GM06990 (cell line): ENCODE measurements around the gene SKA1.

Source experiments
- DNase-seq: peaks from one replicate; pipeline ENCODE4 v3.0.0-alpha.2; 2011; ENCODE audit not compliant: insufficient read length; ENCODE audit errors: extremely low read depth
- H3K27me3 ChIP-seq: replicated peaks from 2 replicates; pipeline ENCODE4 v1.6.0; 2011; ENCODE audit warnings: low read length; ENCODE audit not compliant: control insufficient read depth, insufficient read depth
- H3K36me3 ChIP-seq: 2 replicates; pipeline ENCODE4 v1.5.1; 2011; ENCODE audit warnings: low read length; ENCODE audit not compliant: control insufficient read depth, insufficient read depth
- H3K4me3 ChIP-seq: replicated peaks from 2 replicates; pipeline ENCODE4 v1.5.1; 2011; ENCODE audit warnings: low read depth, mild to moderate bottlenecking, control low read depth, low read length
- CTCF ChIP-seq: IDR thresholded peaks from 2 replicates; pipeline ENCODE4 v1.5.1; 2011; ENCODE audit warnings: low read length, control low read depth, mild to moderate bottlenecking, inconsistent platforms; ENCODE audit not compliant: insufficient read depth, poor library complexity, severe bottlenecking

The SKA1 gene

GRCh38 chr18:50338122-50338521, 36.7 kb upstream of the SKA1 start:
- DNase-seq = no peak
- no peaks in the 10 kb centered on the region for H3K27me3 ChIP-seq
- no peak for TF ChIP-seq CTCF
- no peak overlapping the region for H3K4me3 ChIP-seq
- H3K36me3 ChIP-seq = no peaks in the 10 kb centered on the region

DNA sequence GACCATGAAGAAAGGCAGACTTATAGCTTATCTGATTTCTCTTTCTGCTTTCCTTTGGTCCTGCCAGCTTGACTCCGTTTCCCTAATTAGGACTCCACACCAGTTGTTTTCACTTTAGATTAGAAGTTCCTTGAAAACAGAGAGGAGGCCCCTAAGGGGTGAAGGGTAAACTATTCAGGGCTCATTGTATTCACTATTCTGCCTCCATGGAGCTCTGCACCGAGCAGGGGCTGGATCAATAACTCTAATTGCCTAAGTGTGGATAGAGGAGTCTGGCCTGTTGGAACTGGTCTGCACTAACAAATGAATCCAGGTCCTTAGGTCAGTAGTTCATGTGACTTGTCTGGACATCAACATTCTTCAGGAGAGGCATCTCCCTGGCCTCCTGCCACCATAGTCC, 36.1 kb upstream of the SKA1 start:
- Histone ChIP-seq H3K4me3 (no peak overlapping the region), H3K36me3 (no peaks in the 10 kb centered on the region), H3K27me3 (no peaks in the 10 kb centered on the region)
- TF ChIP-seq CTCF = no peak
- no peak for DNase-seq

GRCh38 chr18:50340078-50340477, 34.8 kb upstream of the SKA1 start:
- TF ChIP-seq CTCF = peak; percentile 37
- Histone ChIP-seq H3K4me3 (no peak overlapping the region), H3K36me3 (no peaks in the 10 kb centered on the region), H3K27me3 (no peaks in the 10 kb centered on the region)
- no peak for DNase-seq

DNA sequence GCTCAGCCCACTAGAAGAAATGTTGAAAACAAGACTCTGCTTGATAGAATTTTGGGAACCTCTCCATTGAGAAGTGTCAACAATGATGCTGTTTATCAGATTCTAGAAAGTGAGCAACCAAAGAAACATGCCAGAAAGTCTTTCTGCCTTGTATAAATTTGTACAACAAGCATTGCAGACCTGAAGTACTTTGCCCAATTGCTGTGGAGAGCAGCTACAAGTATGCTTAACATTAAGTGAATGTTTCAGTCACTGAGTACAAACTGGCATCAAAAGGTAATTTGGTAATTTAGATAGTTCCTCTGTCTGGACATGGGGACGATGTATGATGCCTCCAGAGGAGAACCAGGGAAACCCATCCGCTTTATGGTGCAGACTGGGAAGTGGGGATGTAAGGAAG, 33.4 kb upstream of the SKA1 start:
- H3K4me3 ChIP-seq = no peak overlapping the region
- H3K27me3 ChIP-seq = no peaks in the 10 kb centered on the region
- no peak for TF ChIP-seq CTCF
- DNase-seq = no peak
- no peaks in the 10 kb centered on the region for H3K36me3 ChIP-seq

GRCh38 chr18:50350699-50351098, 24.1 kb upstream of the SKA1 start:
- Histone ChIP-seq H3K36me3 (no peaks in the 10 kb centered on the region), H3K4me3 (no peak overlapping the region), H3K27me3 (no peaks in the 10 kb centered on the region)
- DNase-seq = no peak
- no peak for TF ChIP-seq CTCF
